CD1c-positive myeloid dendritic cell (primary cell): ENCODE measurements around the gene CFAP298.
"Not testable (repeated sequence)": the region's sequence is repeated elsewhere in the genome, so short reads cannot be mapped to it uniquely, and the experiment has no call there.

Experiments used
- DNase-seq: peaks from one replicate; pipeline ENCODE4 v3.0.0-alpha.2; 2016; ENCODE audit errors: extremely low spot score

CFAP298 gene

GRCh38 chr21:32566741-32567389 is 45.3 kb downstream of the CFAP298 start:
- DNase-seq = no peak

- no peak for DNase-seq
These were observed 46.2 kb downstream of the CFAP298 start for GRCh38 chr21:32565856-32566465.

GRCh38 chr21:32562915-32563314 is 49.3 kb downstream of the CFAP298 start:
- peak; percentile 10 for DNase-seq

GRCh38 chr21:32562426-32562825 is 49.8 kb downstream of the CFAP298 start:
- no peak for DNase-seq

- not testable (repeated sequence) for DNase-seq
These were observed 50.7 kb downstream of the CFAP298 start for GRCh38 chr21:32561476-32561875.

GRCh38 chr21:32560896-32561295 is 51.3 kb downstream of the CFAP298 start:
- no peak for DNase-seq

- no peak for DNase-seq
These were observed 53.1 kb downstream of the CFAP298 start for GRCh38 chr21:32559006-32559610.

GRCh38 chr21:32558106-32558505 is 54.1 kb downstream of the CFAP298 start:
- no peak for DNase-seq

GRCh38 chr21:32554832-32555638 is 57.1 kb downstream of the CFAP298 start:
- DNase-seq = no peak

GRCh38 chr21:32549886-32550285 is 62.3 kb downstream of the CFAP298 start:
- no peak for DNase-seq

- no peak for DNase-seq
These were observed 62.7 kb downstream of the CFAP298 start for GRCh38 chr21:32549440-32549839.
